NCI-H1417 (cell line): ENCODE data around the gene NFIB.

Experiments used
- DNase-seq, 3 experiments: peaks; one replicate each; lab custom pipeline; 2025; lab: John Stamatoyannopoulos, UW

The NFIB gene

GRCh38 chr9:14215614-14216013 lies 98.3 kb downstream of the NFIB start:
- no peak for DNase-seq

DNA sequence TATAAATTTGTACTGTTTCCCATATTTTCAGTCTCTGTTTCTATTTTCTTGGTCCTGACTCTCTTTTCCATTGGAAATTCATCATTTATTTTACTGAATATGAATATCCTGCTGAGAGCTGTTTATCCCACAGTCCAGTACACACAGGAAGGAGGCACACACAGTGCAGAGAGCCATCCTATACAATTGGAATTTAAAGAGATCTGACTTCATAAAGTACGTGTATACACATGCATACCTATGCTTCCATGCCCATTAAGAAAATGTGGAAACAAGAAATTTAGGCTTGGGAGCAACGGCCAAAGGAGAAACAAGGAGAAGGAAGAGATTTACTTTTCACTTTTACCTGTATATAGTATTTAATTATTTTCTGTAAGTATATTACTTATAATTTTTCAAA lies 99.2 kb downstream of the NFIB start:
- DNase-seq = no peak

DNA sequence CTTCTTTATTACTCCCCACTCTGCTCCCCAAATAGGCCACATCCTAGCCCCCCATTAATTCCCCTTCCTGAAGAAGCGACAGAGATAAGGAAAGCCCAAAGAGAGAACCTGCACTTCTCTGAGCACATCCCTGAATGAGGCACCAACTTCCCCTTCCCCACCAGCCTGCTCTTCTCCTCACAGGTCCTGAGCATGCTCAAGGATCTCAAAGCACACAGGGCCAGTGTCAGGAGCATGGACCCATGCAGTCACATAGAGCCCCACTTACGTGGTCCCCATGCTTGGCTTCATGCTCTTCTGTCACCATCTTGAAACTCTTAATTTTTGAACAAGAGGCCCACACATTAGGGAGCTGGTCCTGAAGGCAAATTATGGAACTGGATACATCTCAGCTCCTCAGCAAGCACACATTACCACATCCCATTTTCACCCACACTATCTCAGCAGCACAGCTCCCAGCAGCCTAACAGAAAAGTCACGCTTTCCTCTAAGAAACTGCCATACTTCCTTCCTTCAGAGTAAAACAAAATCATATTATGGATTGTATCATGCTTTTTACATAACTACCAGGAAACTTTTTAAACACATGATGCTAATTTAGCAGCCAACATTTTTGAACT lies 99.8 kb downstream of the NFIB start:
- no peak for DNase-seq

- no peak for DNase-seq
Measured at GRCh38 chr9:14213504-14213903, 100.4 kb downstream of the NFIB start.

DNA sequence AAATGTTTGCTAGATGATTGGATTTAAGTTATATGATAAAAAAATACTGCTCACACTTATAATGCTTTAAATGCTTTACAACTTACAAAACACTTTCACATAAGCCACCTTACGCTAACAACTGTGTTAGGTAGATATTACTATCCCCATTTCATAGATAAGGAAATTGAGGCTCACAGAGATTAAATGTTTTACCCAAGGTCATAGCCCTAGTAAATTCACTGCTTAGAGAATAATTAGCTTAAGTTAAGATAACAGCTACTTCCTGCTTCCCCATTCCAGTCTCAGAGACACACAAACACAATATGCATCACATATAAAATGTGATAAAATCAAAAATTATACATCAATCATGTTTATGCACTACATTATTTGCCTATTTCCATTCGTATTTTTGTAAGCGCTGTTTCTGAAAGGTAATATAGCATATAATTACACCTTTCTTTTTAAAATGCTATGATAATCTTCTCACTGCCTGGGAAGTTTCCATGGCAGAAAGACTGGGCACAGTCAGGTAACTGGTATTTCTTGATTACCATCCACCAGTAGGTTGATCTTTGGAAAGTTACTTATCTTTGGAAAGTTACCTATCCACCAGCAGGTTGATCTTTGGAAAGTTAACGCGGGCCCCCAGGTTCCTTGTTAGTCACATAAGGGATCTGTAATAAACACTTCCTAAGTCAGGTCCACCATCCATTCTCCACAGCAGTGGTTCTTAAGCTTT lies 101.1 kb downstream of the NFIB start:
- DNase-seq = no peak

DNA sequence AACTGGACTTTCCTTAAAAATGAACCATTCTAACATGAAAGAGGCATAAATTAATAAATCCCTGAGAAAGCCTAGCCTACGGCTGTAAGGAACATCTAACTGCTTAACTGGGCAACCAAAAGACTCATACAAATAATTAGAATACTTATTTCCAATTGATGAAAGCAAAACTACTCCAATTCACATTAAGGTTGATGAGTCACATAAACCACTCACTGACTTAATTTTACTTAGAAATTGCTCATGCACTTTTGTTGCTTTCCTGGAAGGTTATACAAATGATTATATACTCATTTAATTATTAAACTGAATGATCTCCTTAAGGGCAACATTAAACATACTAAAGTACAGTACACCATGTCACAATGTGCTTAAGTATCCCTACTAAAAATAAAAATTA lies 101.9 kb downstream of the NFIB start:
- no peak for DNase-seq

GRCh38 chr9:14211564-14211963 lies 102.4 kb downstream of the NFIB start:
- DNase-seq = no peak

DNA sequence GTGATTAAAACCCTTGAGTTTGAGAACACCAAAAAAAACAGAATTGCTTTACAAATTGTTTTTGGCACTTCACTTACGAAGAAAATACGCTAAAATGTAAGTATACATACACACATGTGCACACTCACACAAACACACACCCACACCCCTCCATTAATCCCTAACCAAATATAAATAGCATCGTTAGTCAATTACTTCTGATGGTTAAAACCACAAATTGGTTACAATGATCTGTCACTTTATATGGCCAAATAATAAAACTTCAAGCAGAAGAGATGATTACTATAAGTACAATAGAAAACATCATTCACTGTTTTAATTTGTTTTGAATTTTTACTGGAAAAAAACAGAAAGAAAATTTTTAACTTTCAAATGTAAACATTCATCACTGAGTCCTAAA lies 103.5 kb downstream of the NFIB start:
- no peak for DNase-seq

GRCh38 chr9:14209399-14210345 lies 104.3 kb downstream of the NFIB start:
- DNase-seq = peak in 2 of 3 experiments; percentile 23 to 27

GRCh38 chr9:14207352-14207995 lies 106.5 kb downstream of the NFIB start:
- no peak for DNase-seq

GRCh38 chr9:14205463-14205862 lies 108.5 kb downstream of the NFIB start:
- DNase-seq = no peak

DNA sequence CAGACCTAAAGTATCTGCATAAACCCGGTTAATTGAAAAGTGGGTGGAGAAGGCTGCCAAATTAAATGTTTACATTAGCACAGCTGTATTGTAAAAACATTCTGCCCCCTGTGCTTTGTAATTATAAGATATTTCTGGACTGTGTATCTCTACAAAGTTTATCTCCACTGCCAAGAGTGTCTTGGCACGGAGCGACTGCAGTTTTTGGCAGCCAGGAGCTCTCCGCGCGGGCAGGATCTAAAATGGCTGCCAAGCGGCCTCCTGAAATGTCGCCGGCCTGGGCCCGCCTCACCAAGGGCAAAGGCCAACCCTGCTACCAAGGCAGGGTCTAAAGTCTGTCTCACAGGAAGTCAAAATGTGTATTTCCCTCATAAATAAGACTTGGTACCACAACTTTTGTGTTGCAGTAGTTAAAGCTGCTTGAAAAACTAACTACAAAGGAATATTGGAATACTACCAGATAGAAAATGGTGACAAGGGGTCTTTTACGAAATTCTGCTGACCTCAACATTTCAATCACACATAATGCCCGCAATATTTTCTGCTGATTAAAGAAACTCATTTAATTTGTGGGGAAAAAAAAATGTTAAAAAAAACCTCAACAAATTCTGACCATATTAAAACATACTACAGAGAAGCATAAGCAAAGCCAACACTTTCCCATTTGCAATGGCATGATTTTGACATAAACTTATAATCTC lies 110.4 kb downstream of the NFIB start:
- DNase-seq = no peak

GRCh38 chr9:14198841-14199455 lies 115.0 kb downstream of the NFIB start:
- DNase-seq = no peak

DNA sequence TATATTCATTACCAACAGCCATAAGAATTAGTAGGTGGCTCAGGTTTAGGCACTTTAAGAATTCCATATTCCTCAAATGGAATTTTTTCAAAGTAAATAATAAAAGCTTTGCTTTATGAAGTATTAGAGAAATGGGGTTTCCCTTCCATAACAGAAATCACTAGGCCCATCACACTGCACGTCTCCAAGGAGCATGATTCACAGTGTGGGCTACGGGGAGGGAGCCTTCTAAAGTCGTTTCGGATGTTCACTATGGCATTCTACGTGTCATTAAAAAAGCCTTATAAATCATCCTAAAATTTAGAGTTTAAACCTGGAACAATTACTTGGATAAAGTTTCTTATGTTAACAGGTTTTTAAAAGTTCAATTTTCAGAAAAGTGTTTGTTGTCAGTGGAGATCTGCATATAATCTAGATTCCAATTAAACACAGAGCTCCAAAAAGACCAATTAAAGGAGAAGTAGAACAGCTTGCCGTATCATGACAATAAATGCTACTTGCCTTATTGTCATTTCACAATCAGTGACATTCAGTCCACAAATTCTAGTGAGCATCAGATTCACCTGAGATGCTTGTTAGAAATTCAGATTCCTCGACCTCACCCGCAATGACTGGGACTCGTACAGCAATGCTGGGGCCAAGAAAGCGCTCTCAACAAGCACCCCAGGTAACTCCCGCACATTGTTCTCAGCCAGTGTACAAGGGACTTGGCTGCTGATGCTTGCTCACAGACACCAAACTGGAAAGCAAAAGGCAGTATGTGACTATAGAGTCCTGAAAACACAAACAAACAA lies 115.7 kb downstream of the NFIB start:
- DNase-seq = no peak

- DNase-seq = no peak
Measured at GRCh38 chr9:14197325-14197858, 116.5 kb downstream of the NFIB start.

- no peak for DNase-seq
Measured at GRCh38 chr9:14193328-14193990, 120.5 kb downstream of the NFIB start.

- no peak for DNase-seq
Measured at GRCh38 chr9:14192556-14192955, 121.4 kb downstream of the NFIB start.

DNA sequence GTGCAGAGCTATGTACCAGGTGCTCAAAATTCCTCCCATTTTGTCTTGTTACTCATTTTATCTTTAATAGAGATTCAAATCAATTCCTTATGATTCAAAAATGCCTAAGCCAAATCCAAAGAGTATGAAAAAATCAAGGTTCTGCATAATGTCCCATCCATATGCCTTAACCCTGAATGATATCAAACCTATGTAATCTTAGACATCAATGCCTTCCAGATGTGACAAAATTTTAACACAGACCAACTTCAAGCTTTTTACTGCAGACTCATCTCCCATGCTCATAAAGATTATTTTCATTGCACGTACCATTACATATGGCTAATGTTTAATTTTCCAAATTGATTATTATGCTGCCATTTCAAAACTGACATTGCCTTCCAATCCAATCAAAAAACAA lies 122.4 kb downstream of the NFIB start:
- DNase-seq = no peak

GRCh38 chr9:14190240-14190639 lies 123.7 kb downstream of the NFIB start:
- DNase-seq = no peak

GRCh38 chr9:14189578-14189977 lies 124.4 kb downstream of the NFIB start:
- no peak for DNase-seq
